Neuronal stem cell (in vitro differentiated cells): ENCODE results near the gene GPD2.

Experiments used
- DNase-seq: peaks from one replicate; pipeline ENCODE4 v3.0.0-alpha.2; 2013; ENCODE audit warnings: low spot score
- H2AFZ ChIP-seq: one replicate; pipeline ENCODE4 v1.6.1; 2013; ENCODE audit warnings: mild to moderate bottlenecking, low read length, inconsistent platforms
- H2AK5ac ChIP-seq: 2 replicates; pipeline ENCODE4 v1.6.1; 2013; ENCODE audit warnings: low read depth, mild to moderate bottlenecking, inconsistent platforms, low read length, moderate library complexity, mixed read lengths
- H2BK120ac ChIP-seq: 2 replicates; pipeline ENCODE4 v1.6.1; 2013; ENCODE audit warnings: low read depth, mild to moderate bottlenecking, inconsistent platforms, low read length, moderate library complexity, mixed read lengths
- H2BK12ac ChIP-seq: one replicate; pipeline ENCODE4 v1.6.1; 2013; ENCODE audit warnings: low read length, inconsistent platforms
- H2BK15ac ChIP-seq: 2 replicates; pipeline ENCODE4 v1.6.1; 2013; ENCODE audit warnings: mild to moderate bottlenecking, low read length, inconsistent platforms, mixed read lengths
- H2BK5ac ChIP-seq: one replicate; pipeline ENCODE4 v1.6.1; 2013; ENCODE audit warnings: inconsistent platforms, mild to moderate bottlenecking, low read length, moderate library complexity
- H3K14ac ChIP-seq: one replicate; pipeline ENCODE4 v1.6.1; 2013; ENCODE audit warnings: low read length, inconsistent platforms
- H3K18ac ChIP-seq: 2 replicates; pipeline ENCODE4 v1.6.1; 2013; ENCODE audit warnings: low read length, inconsistent platforms
- H3K23ac ChIP-seq: 2 replicates; pipeline ENCODE4 v1.6.1; 2013; ENCODE audit warnings: low read depth, mild to moderate bottlenecking, mixed read lengths, low read length, inconsistent platforms; ENCODE audit not compliant: poor library complexity
- H3K27ac ChIP-seq: replicated peaks from 3 replicates; pipeline ENCODE4 v1.5.1; 2013; ENCODE audit warnings: low read length, inconsistent platforms
- H3K27me3 ChIP-seq, 3 experiments: 2 replicates each; pipeline ENCODE4 v1.6.1; 2013; ENCODE audit warnings: low read length in 3 of 3, mild to moderate bottlenecking in 2 of 3, inconsistent platforms in 1 of 3, low read depth in 1 of 3, mixed read lengths in 1 of 3, moderate library complexity in 1 of 3; ENCODE audit not compliant: control insufficient read depth in 3 of 3, insufficient read depth in 3 of 3
- H3K36me3 ChIP-seq, 2 donors: replicated peaks in 1 of 2; 2 replicates each; pipeline ENCODE4 v1.6.1; 2013; ENCODE audit warnings: low read length in 2 of 2; ENCODE audit not compliant: control insufficient read depth in 2 of 2, insufficient read depth in 2 of 2
- H3K4ac ChIP-seq: 2 replicates; pipeline ENCODE4 v1.6.1; 2013; ENCODE audit warnings: inconsistent platforms, mild to moderate bottlenecking, low read length, moderate library complexity
- H3K4me1 ChIP-seq, 2 donors: 1 replicate in 1 of 2; 2 replicates in 1 of 2; pipeline ENCODE4 v1.6.1; 2013; ENCODE audit warnings: low read length in 2 of 2, low read depth in 1 of 2; ENCODE audit not compliant: control insufficient read depth in 2 of 2, insufficient read depth in 1 of 2
- H3K4me2 ChIP-seq: one replicate; pipeline ENCODE4 v1.6.1; 2013; ENCODE audit warnings: mild to moderate bottlenecking, low read length, inconsistent platforms; ENCODE audit not compliant: insufficient read depth, poor library complexity, severe bottlenecking
- H3K4me3 ChIP-seq, 2 donors: 2 replicates each; pipeline ENCODE4 v1.5.1; 2013; ENCODE audit warnings: low read length in 2 of 2, mild to moderate bottlenecking in 2 of 2, inconsistent platforms in 1 of 2, moderate library complexity in 1 of 2
- H3K79me1 ChIP-seq: one replicate; pipeline ENCODE4 v1.6.1; 2013; ENCODE audit warnings: low read depth, mild to moderate bottlenecking, inconsistent platforms, low read length, moderate library complexity
- H3K9ac ChIP-seq: one replicate; pipeline ENCODE4 v1.6.1; 2013; ENCODE audit warnings: mild to moderate bottlenecking, low read depth, low read length, inconsistent platforms; ENCODE audit not compliant: poor library complexity
- H3K9me3 ChIP-seq, 2 donors: replicated peaks in 1 of 2; 2 replicates each; pipeline versions ENCODE3 to v1.6.1; 2013; ENCODE audit warnings: low read length in 2 of 2, mild to moderate bottlenecking in 2 of 2, inconsistent platforms in 1 of 2, low read depth in 1 of 2, mixed read lengths in 1 of 2, moderate library complexity in 1 of 2; ENCODE audit not compliant: control insufficient read depth in 2 of 2, insufficient read depth in 1 of 2
- H4K8ac ChIP-seq: one replicate; pipeline ENCODE4 v1.6.1; 2013; ENCODE audit warnings: low read depth, mild to moderate bottlenecking, inconsistent platforms, low read length, moderate library complexity
- H4K91ac ChIP-seq: one replicate; pipeline ENCODE4 v1.6.1; 2013; ENCODE audit warnings: low read length, low read depth, mild to moderate bottlenecking, inconsistent platforms; ENCODE audit not compliant: poor library complexity
- WGBS, 2 donors: extraction: QIAGEN DNeasy Blood & Tissue Kit; methylation state at CpG; one replicate each; pipeline ENCODE4 v1.1.7; 2013; ENCODE audit warnings: missing lambda C conversion rate in 2 of 2, mixed read lengths in 1 of 2; ENCODE audit not compliant: insufficient read length in 2 of 2, insufficient replicate concordance in 1 of 2; ENCODE audit errors: extremely low coverage in 2 of 2; 5-methylcytosine and 5-hydroxymethylcytosine counted together

The GPD2 gene

GRCh38 chr2:156471762-156472161, 35.6 kb downstream of the GPD2 start:
- Histone ChIP-seq H3K27me3 (no peaks in the 10 kb centered on the region), H3K27ac (no peak overlapping the region), H3K79me1 (no peaks in the 10 kb centered on the region), H2BK12ac (no peak overlapping the region), H3K4me3 (no peak overlapping the region), H3K9ac (no peak overlapping the region), H3K9me3 (no peaks in the 10 kb centered on the region), H3K23ac (no peak overlapping the region), H2AFZ (no peak overlapping the region), H2BK120ac (no peak overlapping the region), H3K14ac (no peak overlapping the region), H2BK5ac (no peak overlapping the region), H3K4ac (no peak overlapping the region), H2BK15ac (no peak overlapping the region), H3K4me2 (no peak overlapping the region), H3K4me1 (peaks cover 3 to 10% of the 10 kb centered on the region in 2 donors), H3K18ac (no peak overlapping the region), H3K36me3 (no peaks in the 10 kb centered on the region), H2AK5ac (no peak overlapping the region), H4K8ac (no peak overlapping the region), H4K91ac (no peak overlapping the region)
- no peak for DNase-seq

- no peaks in the 10 kb centered on the region for H3K36me3 ChIP-seq
- no peaks in the 10 kb centered on the region for H3K79me1 ChIP-seq
- H3K14ac ChIP-seq: no peak overlapping the region
- H3K9me3 ChIP-seq: no peaks in the 10 kb centered on the region
- H2AK5ac ChIP-seq: no peak overlapping the region
- H2BK120ac ChIP-seq: no peak overlapping the region
- H3K23ac ChIP-seq: no peak overlapping the region
- no peak for DNase-seq
- no peak overlapping the region for H3K18ac ChIP-seq
- H3K27me3 ChIP-seq: no peaks in the 10 kb centered on the region
- peaks cover 0 to 6% of the 10 kb centered on the region in 2 donors for H3K4me1 ChIP-seq
- H3K4me3 ChIP-seq: no peak overlapping the region
- no peak overlapping the region for H3K27ac ChIP-seq
- no peak overlapping the region for H2BK12ac ChIP-seq
- no peak overlapping the region for H3K9ac ChIP-seq
- no peak overlapping the region for H3K4me2 ChIP-seq
- no peak overlapping the region for H4K8ac ChIP-seq
- no peak overlapping the region for H4K91ac ChIP-seq
- no peak overlapping the region for H3K4ac ChIP-seq
- no peak overlapping the region for H2BK15ac ChIP-seq
- H2BK5ac ChIP-seq: no peak overlapping the region
- no peak overlapping the region for H2AFZ ChIP-seq
Measured at GRCh38 chr2:156472686-156473085, 36.5 kb downstream of the GPD2 start.

GRCh38 chr2:156473445-156473844, 37.3 kb downstream of the GPD2 start:
- Histone ChIP-seq H3K27ac (no peak overlapping the region), H3K9me3 (no peaks in the 10 kb centered on the region), H4K91ac (no peak overlapping the region), H2BK15ac (no peak overlapping the region), H3K27me3 (no peaks in the 10 kb centered on the region), H3K9ac (no peak overlapping the region), H4K8ac (no peak overlapping the region), H3K14ac (no peak overlapping the region), H3K4me3 (no peak overlapping the region), H3K36me3 (no peaks in the 10 kb centered on the region), H3K4me1 (peaks cover 0 to 3% of the 10 kb centered on the region in 2 donors), H3K4ac (no peak overlapping the region), H2BK120ac (no peak overlapping the region), H3K79me1 (no peaks in the 10 kb centered on the region), H2BK5ac (no peak overlapping the region), H2AK5ac (no peak overlapping the region), H2BK12ac (no peak overlapping the region), H3K23ac (no peak overlapping the region), H3K18ac (no peak overlapping the region), H2AFZ (no peak overlapping the region), H3K4me2 (no peak overlapping the region)
- WGBS, 2 donors: no CpG with 5 or more reads among the region's 1 CpG
- no peak for DNase-seq

- Histone ChIP-seq H3K27ac (no peak overlapping the region), H2BK120ac (no peak overlapping the region), H2AFZ (no peak overlapping the region), H3K9ac (no peak overlapping the region), H2BK5ac (no peak overlapping the region), H3K14ac (no peak overlapping the region), H3K9me3 (no peaks in the 10 kb centered on the region), H2BK15ac (no peak overlapping the region), H3K4me3 (no peak overlapping the region), H4K91ac (no peak overlapping the region), H3K4me2 (no peak overlapping the region), H3K23ac (no peak overlapping the region), H3K36me3 (no peaks in the 10 kb centered on the region), H3K79me1 (no peaks in the 10 kb centered on the region), H3K4ac (no peak overlapping the region), H3K27me3 (no peaks in the 10 kb centered on the region), H3K4me1 (peaks cover 0 to 3% of the 10 kb centered on the region in 2 donors), H3K18ac (no peak overlapping the region), H2BK12ac (no peak overlapping the region), H2AK5ac (no peak overlapping the region), H4K8ac (no peak overlapping the region)
- no peak for DNase-seq
- no CpG with 5 or more reads among the region's 3 CpGs for WGBS, 2 donors
Measured at GRCh38 chr2:156474401-156474800, 38.2 kb downstream of the GPD2 start.
